Gastroesophageal sphincter (tissue), 3 donors: Measurements from ENCODE around the gene ZC3H6.

Source experiments
- EP300 ChIP-seq: sonication (generic); formaldehyde crosslinking; IDR thresholded peaks from one replicate; pipeline ENCODE4 v1.6.1; 2017; ENCODE audit warnings: antibody characterized with exemption, mild to moderate bottlenecking
- POLR2A ChIP-seq, 2 donors: fragments of 450-650 bp; IDR thresholded peaks; one replicate each; pipeline ENCODE4 v1.6.1; 2017; ENCODE audit warnings: antibody characterized with exemption in 2 of 2, mild to moderate bottlenecking in 2 of 2, moderate library complexity in 1 of 2
- POLR2AphosphoS5 ChIP-seq: sonication (generic); formaldehyde crosslinking; IDR thresholded peaks from one replicate; pipeline ENCODE4 v1.6.1; 2017; ENCODE audit warnings: antibody characterized with exemption
- TF ChIP-seq, protein P1 (sequence below), 4 experiments: fragments of 200-600 bp in 2 of 4; fragments of 450-650 bp in 2 of 4; sonication (generic) in 1 of 4; IDR thresholded peaks; one replicate each; pipeline ENCODE4 v1.5.1; 2017 to 2019; ENCODE audit warnings: antibody characterized with exemption in 4 of 4, mild to moderate bottlenecking in 2 of 4, moderate library complexity in 2 of 4

DNA sequence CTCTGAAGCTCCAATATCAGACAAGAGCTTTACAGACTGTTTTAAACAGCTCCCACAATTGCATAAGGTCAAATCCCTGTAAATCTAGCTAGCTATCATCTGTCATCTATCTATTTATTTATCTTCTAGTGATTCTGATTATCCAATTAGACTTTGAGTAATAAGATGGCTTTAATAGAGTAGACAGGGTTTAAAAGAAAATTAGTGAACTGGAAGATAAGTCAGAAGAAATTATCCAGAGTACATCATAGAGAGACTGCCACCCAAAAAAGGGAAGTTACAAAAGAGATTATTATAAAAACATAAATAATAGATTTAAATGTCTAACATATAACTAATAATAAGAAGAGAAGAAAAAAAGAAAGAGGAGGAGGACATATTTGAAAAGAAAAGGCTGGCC is 12.5 kb upstream of the ZC3H6 start:
- TF ChIP-seq, protein P1, sequence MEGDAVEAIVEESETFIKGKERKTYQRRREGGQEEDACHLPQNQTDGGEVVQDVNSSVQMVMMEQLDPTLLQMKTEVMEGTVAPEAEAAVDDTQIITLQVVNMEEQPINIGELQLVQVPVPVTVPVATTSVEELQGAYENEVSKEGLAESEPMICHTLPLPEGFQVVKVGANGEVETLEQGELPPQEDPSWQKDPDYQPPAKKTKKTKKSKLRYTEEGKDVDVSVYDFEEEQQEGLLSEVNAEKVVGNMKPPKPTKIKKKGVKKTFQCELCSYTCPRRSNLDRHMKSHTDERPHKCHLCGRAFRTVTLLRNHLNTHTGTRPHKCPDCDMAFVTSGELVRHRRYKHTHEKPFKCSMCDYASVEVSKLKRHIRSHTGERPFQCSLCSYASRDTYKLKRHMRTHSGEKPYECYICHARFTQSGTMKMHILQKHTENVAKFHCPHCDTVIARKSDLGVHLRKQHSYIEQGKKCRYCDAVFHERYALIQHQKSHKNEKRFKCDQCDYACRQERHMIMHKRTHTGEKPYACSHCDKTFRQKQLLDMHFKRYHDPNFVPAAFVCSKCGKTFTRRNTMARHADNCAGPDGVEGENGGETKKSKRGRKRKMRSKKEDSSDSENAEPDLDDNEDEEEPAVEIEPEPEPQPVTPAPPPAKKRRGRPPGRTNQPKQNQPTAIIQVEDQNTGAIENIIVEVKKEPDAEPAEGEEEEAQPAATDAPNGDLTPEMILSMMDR (IDR thresholded peaks at IDR 0.05), result no peak
- TF ChIP-seq POLR2AphosphoS5 (no peak), POLR2A (IDR thresholded peaks at IDR 0.05) (no peak), EP300 (no peak)
